ENCODE results near the gene BTNL3.

Gene BTNL3

DNA sequence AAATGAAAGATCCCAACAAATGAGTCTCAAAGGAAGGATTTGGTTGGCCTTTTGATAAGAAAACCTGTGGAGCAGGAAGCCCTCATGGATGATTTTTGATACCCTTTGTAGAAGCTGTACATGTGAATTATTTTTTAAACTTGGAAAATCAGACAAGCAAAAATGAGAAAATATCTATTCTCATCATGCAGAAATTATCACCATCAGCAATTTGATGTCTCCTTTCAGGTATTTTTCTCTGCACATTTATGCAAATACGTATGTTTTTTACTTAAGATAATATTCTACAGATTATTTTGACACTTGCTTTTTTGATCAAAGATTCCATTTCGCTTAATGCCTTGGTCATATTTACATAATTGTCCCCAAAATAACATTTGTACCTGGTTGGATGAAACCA lies 58.6 kb downstream of the BTNL3 start:
- H3K4me3 ChIP-seq (replicated peaks; ENCODE audit: low read depth, low read length) = no peak overlapping the region
- no peak for DNase-seq (ENCODE audit: low read depth)
- TF ChIP-seq, protein P1, sequence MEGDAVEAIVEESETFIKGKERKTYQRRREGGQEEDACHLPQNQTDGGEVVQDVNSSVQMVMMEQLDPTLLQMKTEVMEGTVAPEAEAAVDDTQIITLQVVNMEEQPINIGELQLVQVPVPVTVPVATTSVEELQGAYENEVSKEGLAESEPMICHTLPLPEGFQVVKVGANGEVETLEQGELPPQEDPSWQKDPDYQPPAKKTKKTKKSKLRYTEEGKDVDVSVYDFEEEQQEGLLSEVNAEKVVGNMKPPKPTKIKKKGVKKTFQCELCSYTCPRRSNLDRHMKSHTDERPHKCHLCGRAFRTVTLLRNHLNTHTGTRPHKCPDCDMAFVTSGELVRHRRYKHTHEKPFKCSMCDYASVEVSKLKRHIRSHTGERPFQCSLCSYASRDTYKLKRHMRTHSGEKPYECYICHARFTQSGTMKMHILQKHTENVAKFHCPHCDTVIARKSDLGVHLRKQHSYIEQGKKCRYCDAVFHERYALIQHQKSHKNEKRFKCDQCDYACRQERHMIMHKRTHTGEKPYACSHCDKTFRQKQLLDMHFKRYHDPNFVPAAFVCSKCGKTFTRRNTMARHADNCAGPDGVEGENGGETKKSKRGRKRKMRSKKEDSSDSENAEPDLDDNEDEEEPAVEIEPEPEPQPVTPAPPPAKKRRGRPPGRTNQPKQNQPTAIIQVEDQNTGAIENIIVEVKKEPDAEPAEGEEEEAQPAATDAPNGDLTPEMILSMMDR (IDR thresholded peaks at IDR 0.05; ENCODE audit: low read length, missing control alignments) = no peak

GRCh38 chr5:181047921-181048320 lies 59.3 kb downstream of the BTNL3 start:
- TF ChIP-seq, protein P1 (IDR thresholded peaks at IDR 0.05; ENCODE audit: low read length, missing control alignments) = no peak
- no peak overlapping the region for H3K4me3 ChIP-seq (replicated peaks; ENCODE audit: low read depth, low read length)
- DNase-seq (ENCODE audit: low read depth) = no peak

DNA sequence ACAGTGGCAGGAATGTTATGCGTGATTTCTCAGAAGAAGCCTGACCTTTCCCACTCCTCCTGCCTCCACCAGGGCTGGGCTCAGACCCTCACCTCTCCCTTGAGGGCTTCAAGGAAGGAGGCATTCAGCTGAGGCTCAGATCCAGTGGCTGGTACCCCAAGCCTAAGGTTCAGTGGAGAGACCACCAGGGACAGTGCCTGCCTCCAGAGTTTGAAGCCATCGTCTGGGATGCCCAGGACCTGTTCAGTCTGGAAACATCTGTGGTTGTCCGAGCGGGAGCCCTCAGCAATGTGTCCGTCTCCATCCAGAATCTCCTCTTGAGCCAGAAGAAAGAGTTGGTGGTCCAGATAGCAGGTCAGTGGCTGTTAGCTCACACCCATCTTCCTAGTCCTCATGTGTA lies 61.4 kb downstream of the BTNL3 start:
- no peak for DNase-seq (ENCODE audit: low read depth)
- no peak overlapping the region for H3K4me3 ChIP-seq (replicated peaks; ENCODE audit: low read depth, low read length)
- TF ChIP-seq, protein P1 (IDR thresholded peaks at IDR 0.05; ENCODE audit: low read length, missing control alignments) = no peak

GRCh38 chr5:181051841-181052671 lies 63.4 kb downstream of the BTNL3 start:
- DNase-seq (ENCODE audit: low read depth) = no peak
- TF ChIP-seq, protein P1 (IDR thresholded peaks at IDR 0.05; ENCODE audit: low read length, missing control alignments) = no peak
- no peak overlapping the region for H3K4me3 ChIP-seq (replicated peaks; ENCODE audit: low read depth, low read length)

DNA sequence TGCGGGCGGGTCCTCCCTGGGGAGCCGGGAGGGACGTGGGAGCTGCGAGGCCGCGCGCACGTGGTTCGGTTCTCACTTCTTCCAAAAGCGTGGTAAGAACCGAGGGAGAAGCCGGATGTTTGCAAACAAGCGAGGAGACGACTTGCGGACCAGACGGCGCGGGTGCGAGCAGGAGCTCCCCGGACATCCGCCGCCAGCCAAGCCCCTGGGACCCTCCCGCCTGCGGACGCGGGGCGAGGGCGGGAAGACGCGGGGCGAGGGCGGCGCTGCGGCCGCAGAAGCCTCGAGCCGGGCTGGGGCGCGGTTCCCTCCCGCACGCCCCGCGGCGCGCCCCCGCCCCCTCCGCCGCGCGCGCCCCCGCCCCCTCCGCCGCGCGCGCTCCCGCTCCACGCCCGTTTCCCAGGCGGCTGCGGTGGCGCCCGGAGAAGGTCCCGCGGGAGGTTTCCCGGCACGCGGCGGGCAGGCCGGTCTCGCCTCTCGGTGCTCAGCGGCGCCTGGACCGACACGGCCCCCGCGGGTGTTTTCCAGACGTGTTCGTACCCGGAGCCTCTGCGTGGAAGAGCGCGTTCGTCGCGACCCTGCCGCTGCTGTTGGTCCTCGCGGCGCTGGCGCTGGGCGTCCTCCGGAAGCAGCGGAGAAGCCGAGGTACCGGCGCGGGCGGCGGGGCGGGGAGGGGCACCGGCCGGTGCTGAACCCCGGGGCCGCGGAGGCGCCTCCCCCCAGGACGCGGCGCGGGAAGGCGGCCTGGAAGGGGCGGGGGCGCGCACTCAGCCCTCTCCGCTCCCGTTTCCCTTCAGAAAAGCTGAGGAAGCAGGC lies 64.2 kb downstream of the BTNL3 start:
- peak; percentile 8 for DNase-seq (ENCODE audit: low read depth)
- TF ChIP-seq, protein P1 (IDR thresholded peaks at IDR 0.05; ENCODE audit: low read length, missing control alignments) = no peak
- H3K4me3 ChIP-seq (replicated peaks; ENCODE audit: low read depth, low read length) = peak overlapping the region; percentile 39

GRCh38 chr5:181053488-181054121 lies 65.0 kb downstream of the BTNL3 start:
- TF ChIP-seq, protein P1 (IDR thresholded peaks at IDR 0.05; ENCODE audit: low read length, missing control alignments) = no peak
- peak overlapping the region; percentile 24 for H3K4me3 ChIP-seq (replicated peaks; ENCODE audit: low read depth, low read length)
- no peak for DNase-seq (ENCODE audit: low read depth)
